Testis (tissue), 2 donors: ENCODE measurements around the gene AJM1.

Experiments
- CTCF ChIP-seq, 3 experiments: fragments of 450-650 bp in 2 of 3; fragments of 200-600 bp in 1 of 3; sonication (generic) in 1 of 3; IDR thresholded peaks; one replicate each; pipeline ENCODE4 v1.5.1; 2016 to 2019; ENCODE audit warnings: antibody characterized with exemption in 3 of 3, mild to moderate bottlenecking in 2 of 3, moderate library complexity in 1 of 3
- POLR2A ChIP-seq: fragments of 450-650 bp; IDR thresholded peaks from one replicate; pipeline ENCODE4 v1.6.1; 2017; ENCODE audit warnings: antibody characterized with exemption, mild to moderate bottlenecking, moderate library complexity

- TF ChIP-seq CTCF (IDR thresholded peaks at IDR 0.05) (no peak), POLR2A (no peak)
Measured at GRCh38 chr9:136829412-136829811, 12.9 kb upstream of the AJM1 start.
